Motor neuron (in vitro differentiated cells): ENCODE results near the gene INPP5A. TPM values are rescaled to one million over a fixed set of nuclear protein-coding genes. Genes with fewer than 3 reads are reported as not detected.

Experiments used
- ATAC-seq, 8 experiments: fragments of 200-7000 bp; cut with Tn5 transposase; replicated peaks in 6 of 8; 2 replicates each; pipeline ENCODE4 v1.8.0; 2021; ENCODE audit warnings: mild to moderate bottlenecking in 8 of 8, moderate library complexity in 8 of 8
- H3K27ac ChIP-seq, 2 donors: fragments of 250-450 bp; sonication (Bioruptor Pico); 2 replicates each; pipeline ENCODE4 v1.9.0; 2021; ENCODE audit warnings: antibody characterized with exemption in 2 of 2, mild to moderate bottlenecking in 2 of 2, moderate library complexity in 1 of 2
- H3K4me1 ChIP-seq, 2 donors: fragments of 250-450 bp; sonication (Bioruptor Pico); replicated peaks in 1 of 2; 2 replicates each; pipeline ENCODE4 v1.6.1; 2021; ENCODE audit warnings: antibody characterized with exemption in 2 of 2, mild to moderate bottlenecking in 2 of 2, moderate library complexity in 1 of 2
- H3K4me3 ChIP-seq, 5 donors: fragments of 250-450 bp; sonication (Bioruptor Pico); 2 replicates each; pipeline ENCODE4 v1.9.0; 2021; ENCODE audit warnings: antibody characterized with exemption in 5 of 5, mild to moderate bottlenecking in 5 of 5, moderate library complexity in 4 of 5
- WGBS, 10 experiments: fragments of 450-650 bp; shearing (Covaris generic); methylation state at CpG; one replicate each; pipeline ENCODE4 v1.0.0; 2022; 5-methylcytosine and 5-hydroxymethylcytosine counted together
- in situ Hi-C, 9 experiments: fragments of 400-800 bp; cut with MboI; loops; one replicate each; pipeline ENCODE4 v1.15.0; 2021; ENCODE audit warnings: low sequenced_read_pairs in 9 of 9, low pct_unique_long_range_greater_than_20kb in 2 of 9; ENCODE audit not compliant: unreplicated experiment in 9 of 9
- total RNA-seq, 8 experiments: library from RNA; unstranded; fragments of 300-600 nt; gene quantifications; 2 replicates each; pipeline versions ENCODE4 v1.2.3 to v1.2.4, GENCODE V29; 2022

Gene INPP5A
- total RNA-seq, 8 experiments from 2014 or later = 13.2 to 45.0 (median 17.9) TPM

- whole genome bisulfite sequencing, 10 experiments = 20 to 100% (median 100%) methylated on average over 1 to 4 of the region's 13 CpGs; no CpG with 5 or more reads in 3 of the 10 experiments
- in situ Hi-C loops = loop anchor here in 8 of 9 experiments (5.0 to 25.0 kb wide), 7 partner anchors 95 to 420 kb away; partner anchors contain the start of genes INPP5A (in 1 of the 8) and PWWP2B (in 1 of the 8)
- H3K4me3 ChIP-seq = no peak overlapping the region
- peaks cover 16 to 31% of the 10 kb centered on the region in 2 donors for H3K4me1 ChIP-seq
- no peak for ATAC-seq
- no peak overlapping the region for H3K27ac ChIP-seq
Measured at GRCh38 chr10:132632091-132632561, 94.5 kb downstream of the INPP5A start.

GRCh38 chr10:132632851-132633684 lies 95.5 kb downstream of the INPP5A start:
- ATAC-seq = peak in 2 of 8 experiments; percentile 15 to 22
- H3K4me1 ChIP-seq = peaks cover 11 to 26% of the 10 kb centered on the region in 2 donors
- H3K27ac ChIP-seq = no peak overlapping the region
- in situ Hi-C loops = loop anchor here in 8 of 9 experiments (5.0 to 25.0 kb wide), 7 partner anchors 96 to 421 kb away; partner anchors contain the start of genes INPP5A (in 1 of the 8) and PWWP2B (in 1 of the 8)
- 60 to 95% (median 70%) methylated on average over 1 to 9 of the region's 19 CpGs; no CpG with 5 or more reads in 3 of the 10 experiments for WGBS, 10 experiments
- H3K4me3 ChIP-seq = no peak overlapping the region

- H3K4me1 ChIP-seq = peaks cover 8 to 14% of the 10 kb centered on the region in 2 donors
- in situ Hi-C loops = loop anchor here in 8 of 9 experiments (5.0 to 25.0 kb wide), 7 partner anchors 97 to 422 kb away; partner anchors contain the start of genes INPP5A (in 1 of the 8) and PWWP2B (in 1 of the 8)
- no peak overlapping the region for H3K4me3 ChIP-seq
Measured at GRCh38 chr10:132634241-132634946, 96.8 kb downstream of the INPP5A start.

DNA sequence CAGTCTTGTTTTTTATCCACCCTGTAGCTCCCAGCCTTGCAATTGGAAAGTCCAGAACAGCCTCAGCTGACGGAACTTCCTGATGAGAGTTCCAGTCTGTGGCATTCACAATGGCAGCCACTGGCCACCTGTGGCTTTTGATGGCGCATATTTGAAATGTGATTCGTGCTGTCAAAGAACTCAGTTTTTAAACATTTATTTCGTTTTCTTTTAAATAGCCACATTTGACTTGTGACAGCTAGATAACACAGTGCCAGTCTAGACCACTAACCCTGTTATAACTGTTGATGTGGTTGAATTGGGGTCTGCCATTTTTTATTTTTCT lies 97.3 kb downstream of the INPP5A start:
- Histone ChIP-seq H3K4me1 (peaks cover 8 to 14% of the 10 kb centered on the region in 2 donors), H3K4me3 (no peak overlapping the region), H3K27ac (no peak overlapping the region)
- ATAC-seq = no peak
- in situ Hi-C loops = loop anchor here in 8 of 9 experiments (5.0 to 25.0 kb wide), 7 partner anchors 98 to 423 kb away; partner anchors contain the start of genes INPP5A (in 1 of the 8) and PWWP2B (in 1 of the 8)
- 50 to 100% (median 88%) methylated on average over 1 to 4 of the region's 4 CpGs for WGBS, 10 experiments

More at GRCh38 chr10:132634241-132634946, 96.8 kb downstream of the INPP5A start:
- WGBS, 10 experiments = 68 to 100% (median 96%) methylated on average over 1 to 14 of the region's 22 CpGs; no CpG with 5 or more reads in 3 of the 10 experiments
- H3K27ac ChIP-seq = no peak overlapping the region
- peak in 3 of 8 experiments; percentile 14 to 54 (median 43) for ATAC-seq

- Histone ChIP-seq H3K27ac (no peak overlapping the region), H3K4me1 (peaks cover 8 to 13% of the 10 kb centered on the region in 2 donors), H3K4me3 (no peak overlapping the region)
- ATAC-seq = no peak
- WGBS, 10 experiments = 43 to 100% (median 100%) methylated on average over 1 to 3 of the region's 9 CpGs; no CpG with 5 or more reads in 3 of the 10 experiments
- in situ Hi-C loops = loop anchor here in 8 of 9 experiments (10.0 to 25.0 kb wide), 6 partner anchors 99 to 424 kb away; partner anchors contain the start of genes INPP5A (in 1 of the 8) and PWWP2B (in 1 of the 8)
Measured at GRCh38 chr10:132636358-132636757, 98.8 kb downstream of the INPP5A start.

GRCh38 chr10:132637477-132638129 lies 100.0 kb downstream of the INPP5A start:
- in situ Hi-C loops = loop anchor here in 8 of 9 experiments (10.0 to 25.0 kb wide), 6 partner anchors 100 to 425 kb away; partner anchors contain the start of genes INPP5A (in 1 of the 8) and PWWP2B (in 1 of the 8)
- H3K27ac ChIP-seq = no peak overlapping the region
- H3K4me3 ChIP-seq = no peak overlapping the region
- 20 to 63% (median 33%) methylated on average over 3 to 15 of the region's 19 CpGs for WGBS, 10 experiments
- peak; percentile 56 to 96 (median 88) for ATAC-seq
- peaks cover 0 to 4% of the 10 kb centered on the region in 2 donors for H3K4me1 ChIP-seq

GRCh38 chr10:132638130-132638515 lies 100.5 kb downstream of the INPP5A start:
- Histone ChIP-seq H3K4me3 (no peak overlapping the region), H3K4me1 (peaks cover 0 to 4% of the 10 kb centered on the region in 2 donors), H3K27ac (no peak overlapping the region)
- in situ Hi-C loops = loop anchor here in 8 of 9 experiments (10.0 to 25.0 kb wide), 6 partner anchors 101 to 426 kb away; partner anchors contain the start of genes INPP5A (in 1 of the 8) and PWWP2B (in 1 of the 8)
- peak; percentile 7 to 56 (median 36) for ATAC-seq
- 0 to 100% (median 66%) methylated on average over 1 to 8 of the region's 8 CpGs for WGBS, 10 experiments

DNA sequence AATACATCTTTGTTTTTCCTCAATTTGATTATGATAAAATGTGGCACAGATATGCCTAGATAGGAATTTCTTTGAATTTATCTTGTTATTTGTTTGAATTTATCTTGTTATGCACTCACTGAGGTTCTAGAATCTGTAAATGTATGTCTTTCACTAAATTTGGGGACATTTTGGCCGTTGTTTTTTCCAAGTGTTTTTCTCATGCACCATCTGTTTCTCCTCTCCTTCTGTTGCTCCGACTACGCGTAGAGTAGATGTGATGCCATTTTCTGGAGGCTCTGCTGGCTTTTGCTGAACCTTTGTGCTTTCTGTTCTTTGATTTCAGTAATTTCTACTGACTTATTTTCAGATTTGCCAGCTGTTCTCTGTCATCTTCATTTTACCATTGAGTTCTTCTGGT lies 101.9 kb downstream of the INPP5A start:
- Histone ChIP-seq H3K4me3 (no peak overlapping the region), H3K4me1 (peaks cover 0 to 4% of the 10 kb centered on the region in 2 donors), H3K27ac (no peak overlapping the region)
- ATAC-seq = no peak
- in situ Hi-C loops = loop anchor here in 8 of 9 experiments (10.0 to 25.0 kb wide), 6 partner anchors 102 to 427 kb away; partner anchors contain the start of genes INPP5A (in 1 of the 8) and PWWP2B (in 1 of the 8)
- 81 to 100% (median 93%) methylated on average over 1 to 4 of the region's 4 CpGs for WGBS, 10 experiments

DNA sequence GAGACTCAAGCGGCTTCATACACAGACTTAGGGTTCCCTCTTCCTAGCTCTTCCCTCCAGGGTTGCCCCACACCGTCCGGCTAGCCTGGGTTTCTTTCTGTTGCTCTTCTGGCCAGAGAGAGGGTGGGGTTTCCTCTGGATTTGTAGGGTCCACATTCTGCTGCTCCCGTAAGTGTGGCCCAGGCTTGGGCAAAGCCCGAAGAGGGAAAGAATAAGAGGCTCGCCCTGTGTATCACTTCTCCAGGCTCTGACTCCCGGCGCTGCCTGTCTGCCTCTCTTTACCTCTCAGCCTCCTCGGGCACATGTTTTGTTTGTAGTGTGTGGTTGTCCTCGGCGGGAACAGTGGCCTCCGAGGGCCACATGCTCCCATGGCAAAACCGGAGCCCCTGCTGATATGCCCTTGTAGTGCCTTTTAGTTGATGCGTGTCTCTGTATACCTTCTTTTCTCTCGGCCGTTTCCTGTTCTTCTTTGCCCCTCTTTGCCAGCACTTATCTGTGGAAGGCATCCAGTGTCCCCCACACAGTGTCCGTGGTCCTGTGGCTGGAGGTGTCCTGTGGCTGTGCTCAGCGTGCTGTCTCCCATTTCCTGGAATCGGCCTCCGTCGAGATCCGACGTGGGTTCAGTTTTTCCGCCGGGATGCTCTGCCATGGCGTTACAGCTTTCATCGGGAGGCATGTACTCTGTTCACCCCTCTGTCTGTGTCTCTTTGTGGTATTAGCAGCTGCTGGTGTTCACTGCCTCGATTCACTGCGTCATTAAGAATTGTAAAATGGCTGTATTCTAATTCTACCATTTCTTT lies 102.9 kb downstream of the INPP5A start:
- Histone ChIP-seq H3K4me1 (peaks cover 0 to 4% of the 10 kb centered on the region in 2 donors), H3K4me3 (no peak overlapping the region), H3K27ac (no peak overlapping the region)
- in situ Hi-C loops = loop anchor here in 7 of 9 experiments (10.0 to 25.0 kb wide), 6 partner anchors 103 to 428 kb away; partner anchors contain the start of genes INPP5A (in 1 of the 7) and PWWP2B (in 1 of the 7)
- 83 to 100% (median 91%) methylated on average over 1 to 24 of the region's 29 CpGs for WGBS, 10 experiments
- no peak for ATAC-seq

- Histone ChIP-seq H3K27ac (no peak overlapping the region), H3K4me1 (peaks cover 0 to 4% of the 10 kb centered on the region in 2 donors), H3K4me3 (no peak overlapping the region)
- 40 to 100% (median 87%) methylated on average over 1 to 6 of the region's 8 CpGs; no CpG with 5 or more reads in 1 of the 10 experiments for whole genome bisulfite sequencing, 10 experiments
- in situ Hi-C loops = loop anchor here in 7 of 9 experiments (10.0 to 25.0 kb wide), 6 partner anchors 104 to 429 kb away; partner anchors contain the start of genes INPP5A (in 1 of the 7) and PWWP2B (in 1 of the 7)
- no peak for ATAC-seq
Measured at GRCh38 chr10:132641401-132641800, 103.8 kb downstream of the INPP5A start.
